H9 (cell line): ENCODE data around the gene MMD. TPM values are rescaled to one million over a fixed set of nuclear protein-coding genes. Genes with fewer than 3 reads are reported as not detected.

Experiments
- DNase-seq: peaks from one replicate; pipeline ENCODE4 v3.0.0-alpha.2; 2017
- H2AFZ ChIP-seq: one replicate; pipeline ENCODE4 v1.6.1; 2013; ENCODE audit warnings: mild to moderate bottlenecking, low read length, control low read depth, moderate library complexity
- H2AK5ac ChIP-seq: 2 replicates; pipeline ENCODE4 v1.6.1; 2013; ENCODE audit warnings: low read length, control low read depth, mixed read lengths; ENCODE audit not compliant: insufficient read length
- H2BK120ac ChIP-seq: one replicate; pipeline ENCODE4 v1.6.1; 2013; ENCODE audit warnings: low read depth, mild to moderate bottlenecking, low read length, control low read depth, inconsistent platforms; ENCODE audit not compliant: poor library complexity, severe bottlenecking
- H2BK12ac ChIP-seq: 2 replicates; pipeline ENCODE4 v1.6.1; 2013; ENCODE audit warnings: low read length, control low read depth, mixed read lengths, low read depth; ENCODE audit not compliant: insufficient read length
- H2BK15ac ChIP-seq: 2 replicates; pipeline ENCODE4 v1.6.1; 2013; ENCODE audit warnings: low read depth, low read length, control low read depth
- H2BK20ac ChIP-seq: one replicate; pipeline ENCODE4 v1.6.1; 2013; ENCODE audit warnings: low read depth, mild to moderate bottlenecking, low read length, control low read depth, inconsistent platforms; ENCODE audit not compliant: poor library complexity, severe bottlenecking
- H2BK5ac ChIP-seq: 2 replicates; pipeline ENCODE4 v1.6.1; 2013; ENCODE audit warnings: low read length, control low read depth, mixed read lengths; ENCODE audit not compliant: insufficient read length
- H3K14ac ChIP-seq: 2 replicates; pipeline ENCODE4 v1.6.1; 2013; ENCODE audit warnings: low read length, control low read depth; ENCODE audit not compliant: insufficient read depth
- H3K18ac ChIP-seq: 2 replicates; pipeline ENCODE4 v1.6.1; 2013; ENCODE audit warnings: low read depth, mild to moderate bottlenecking, mixed read lengths, low read length, control low read depth; ENCODE audit not compliant: insufficient read length
- H3K23ac ChIP-seq: 2 replicates; pipeline ENCODE4 v1.6.1; 2013; ENCODE audit warnings: low read length, control low read depth, mixed read lengths, low read depth; ENCODE audit not compliant: insufficient read length
- H3K23me2 ChIP-seq: 2 replicates; pipeline ENCODE4 v1.6.1; 2013; ENCODE audit warnings: low read depth, mild to moderate bottlenecking, mixed read lengths, low read length, control low read depth; ENCODE audit not compliant: insufficient read length, poor library complexity, severe bottlenecking
- H3K27ac ChIP-seq: 2 replicates; pipeline ENCODE4 v1.5.1; 2013; ENCODE audit warnings: low read length, control low read depth, mixed read lengths, low read depth; ENCODE audit not compliant: insufficient read length
- H3K27me3 ChIP-seq: 2 replicates; pipeline ENCODE4 v1.6.1; 2013; ENCODE audit warnings: low read length, control low read depth, inconsistent platforms; ENCODE audit not compliant: insufficient read depth
- H3K4ac ChIP-seq: 2 replicates; pipeline ENCODE4 v1.6.1; 2013; ENCODE audit warnings: low read depth, mild to moderate bottlenecking, control low read depth, inconsistent platforms, low read length, moderate library complexity
- H3K4me1 ChIP-seq: 2 replicates; pipeline ENCODE4 v1.6.1; 2013; ENCODE audit warnings: low read length, control low read depth, inconsistent platforms; ENCODE audit not compliant: insufficient read depth
- H3K4me2 ChIP-seq: 2 replicates; pipeline ENCODE4 v1.6.1; 2013; ENCODE audit warnings: low read length, control low read depth, mixed read lengths; ENCODE audit not compliant: insufficient read length, insufficient read depth
- H3K56ac ChIP-seq: 2 replicates; pipeline ENCODE4 v1.6.1; 2013; ENCODE audit warnings: low read depth, mild to moderate bottlenecking, mixed read lengths, low read length, control low read depth; ENCODE audit not compliant: insufficient read length
- H3K79me1 ChIP-seq: 2 replicates; pipeline ENCODE4 v1.6.1; 2013; ENCODE audit warnings: low read depth, mild to moderate bottlenecking, moderate library complexity, low read length, control low read depth, inconsistent platforms; ENCODE audit not compliant: insufficient read depth, poor library complexity, severe bottlenecking
- H3K79me2 ChIP-seq: 2 replicates; pipeline ENCODE4 v1.6.1; 2013; ENCODE audit warnings: low read length, control low read depth, inconsistent platforms; ENCODE audit not compliant: insufficient read depth
- H3K9ac ChIP-seq: 2 replicates; pipeline ENCODE4 v1.6.1; 2013; ENCODE audit warnings: low read length, control low read depth, mixed read lengths; ENCODE audit not compliant: insufficient read length; ENCODE audit errors: extremely low read depth
- H3K9me3 ChIP-seq: one replicate; pipeline ENCODE4 v1.6.1; 2013; ENCODE audit warnings: low read depth, low read length, inconsistent platforms; ENCODE audit not compliant: control insufficient read depth
- H3T11ph ChIP-seq: one replicate; pipeline ENCODE4 v1.6.1; 2013; ENCODE audit warnings: mild to moderate bottlenecking, low read length, control low read depth, inconsistent platforms
- H4K20me1 ChIP-seq: one replicate; pipeline ENCODE4 v1.6.1; 2013; ENCODE audit not compliant: control insufficient read depth, insufficient read length, insufficient read depth
- H4K5ac ChIP-seq: 2 replicates; pipeline ENCODE4 v1.6.1; 2013; ENCODE audit warnings: low read depth, mild to moderate bottlenecking, mixed read lengths, low read length, control low read depth; ENCODE audit not compliant: insufficient read length
- H4K8ac ChIP-seq: replicated peaks from 2 replicates; pipeline ENCODE4 v1.6.1; 2013; ENCODE audit warnings: low read length, control low read depth, mixed read lengths, low read depth; ENCODE audit not compliant: insufficient read length
- H4K91ac ChIP-seq: 2 replicates; pipeline ENCODE4 v1.6.1; 2013; ENCODE audit warnings: low read depth, mild to moderate bottlenecking, moderate library complexity, mixed read lengths, low read length, control low read depth; ENCODE audit not compliant: insufficient read length
- H3K27ac Mint-ChIP-seq, 3 experiments: 2 replicates in 2 of 3; 3 replicates in 1 of 3; pipeline ENCODE4 v1.8.0; 2020 to 2021; ENCODE audit warnings: mixed read lengths in 3 of 3, mild to moderate bottlenecking in 1 of 3, moderate library complexity in 1 of 3
- H3K27me3 Mint-ChIP-seq: 2 replicates; pipeline ENCODE4 v1.8.0; 2021; ENCODE audit warnings: low read depth, mild to moderate bottlenecking, moderate library complexity, mixed read lengths
- H3K36me3 Mint-ChIP-seq, 3 experiments: 2 replicates in 2 of 3; 3 replicates in 1 of 3; pipeline ENCODE4 v1.8.0; 2020 to 2021; ENCODE audit warnings: low read depth in 3 of 3, mixed read lengths in 3 of 3; ENCODE audit not compliant: insufficient read depth in 1 of 3
- H3K4me1 Mint-ChIP-seq, 2 experiments: 2 replicates each; pipeline ENCODE4 v1.8.0; 2020; ENCODE audit warnings: mixed read lengths in 2 of 2
- H3K4me3 Mint-ChIP-seq, 2 experiments: 2 replicates in 1 of 2; 3 replicates in 1 of 2; pipeline ENCODE4 v1.8.0; 2020 to 2021; ENCODE audit warnings: mild to moderate bottlenecking in 2 of 2, mixed read lengths in 2 of 2, moderate library complexity in 1 of 2
- H3K9me3 Mint-ChIP-seq, 2 experiments: 2 replicates in 1 of 2; 3 replicates in 1 of 2; pipeline ENCODE4 v1.8.0; 2020; ENCODE audit warnings: mild to moderate bottlenecking in 2 of 2, mixed read lengths in 2 of 2, moderate library complexity in 1 of 2
- WGBS: extraction: QIAGEN DNeasy Blood & Tissue Kit; methylation state at CpG from one replicate; pipeline ENCODE4 v1.1.7; 2013; ENCODE audit warnings: missing lambda C conversion rate, low lambda C conversion rate, mixed read lengths; ENCODE audit not compliant: insufficient read length; ENCODE audit errors: extremely low coverage; 5-methylcytosine and 5-hydroxymethylcytosine counted together
- total RNA-seq: library from RNA; stranded (reverse); gene quantifications from 2 replicates; pipeline ENCODE4 v1.2.1, GENCODE V29; 2021
- TF ChIP-seq, protein P1 (sequence below): fragments of 200-600 bp; sonication (generic); conservative IDR thresholded peaks from 3 replicates; pipeline ENCODE4 v1.8.0; 2021; ENCODE audit warnings: antibody characterized with exemption, mild to moderate bottlenecking

The MMD gene
- total RNA-seq, 1 experiment from 2014 or later, result 24.0 TPM

DNA sequence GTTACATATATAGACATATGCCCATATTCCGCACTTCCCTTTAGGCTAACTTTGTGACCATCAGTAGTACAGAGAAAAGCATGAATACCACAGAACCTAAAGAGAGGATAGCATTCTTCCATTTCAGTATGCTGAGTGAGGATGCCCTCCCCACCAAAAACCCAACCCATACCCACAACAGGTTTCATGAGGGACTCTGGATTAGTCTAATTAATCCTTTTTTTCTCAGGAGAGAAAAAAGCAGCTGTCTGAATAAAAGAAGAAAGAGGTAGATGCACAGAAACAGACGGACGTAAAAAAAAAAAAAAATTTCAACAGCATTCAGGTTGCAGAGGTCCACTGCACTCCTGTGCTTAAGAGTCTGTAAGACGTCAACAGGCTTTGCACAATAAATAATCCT lies 6.7 kb downstream of the MMD start:
- Mint-ChIP-seq H3K27ac (no peak overlapping the region), H3K4me3 (no peak overlapping the region), H3K4me1 (peaks cover 16 to 27% of the 10 kb centered on the region in 2 experiments), H3K27me3 (no peaks in the 10 kb centered on the region), H3K36me3 (peaks cover 45 to 67% (median 48%) of the 10 kb centered on the region in 3 experiments), H3K9me3 (peaks cover 0 to 4% of the 10 kb centered on the region in 2 experiments; a peak in 1 of 5 replicates)
- Histone ChIP-seq H3K9ac (no peak overlapping the region), H3K9me3 (no peaks in the 10 kb centered on the region), H2AK5ac (no peak overlapping the region), H3K56ac (no peak overlapping the region), H2AFZ (no peak overlapping the region), H3K79me2 (peaks cover 17% of the 10 kb centered on the region; the same call in 1 of the 2 replicates), H3K23ac (no peak overlapping the region), H2BK15ac (no peak overlapping the region), H3K4me2 (no peak overlapping the region), H2BK5ac (no peak overlapping the region), H2BK120ac (no peak overlapping the region), H4K8ac (no peak overlapping the region), H4K91ac (no peak overlapping the region), H3T11ph (no peak overlapping the region), H3K27ac (no peak overlapping the region), H3K4ac (no peak overlapping the region), H3K23me2 (no peaks in the 10 kb centered on the region), H3K14ac (no peak overlapping the region), H2BK20ac (no peak overlapping the region), H4K20me1 (no peaks in the 10 kb centered on the region), H2BK12ac (no peak overlapping the region), H3K18ac (no peak overlapping the region), H3K79me1 (peaks cover 9% of the 10 kb centered on the region), H3K27me3 (no peaks in the 10 kb centered on the region), H3K4me1 (no peaks in the 10 kb centered on the region), H4K5ac (no peak overlapping the region)
- TF ChIP-seq, protein P1, sequence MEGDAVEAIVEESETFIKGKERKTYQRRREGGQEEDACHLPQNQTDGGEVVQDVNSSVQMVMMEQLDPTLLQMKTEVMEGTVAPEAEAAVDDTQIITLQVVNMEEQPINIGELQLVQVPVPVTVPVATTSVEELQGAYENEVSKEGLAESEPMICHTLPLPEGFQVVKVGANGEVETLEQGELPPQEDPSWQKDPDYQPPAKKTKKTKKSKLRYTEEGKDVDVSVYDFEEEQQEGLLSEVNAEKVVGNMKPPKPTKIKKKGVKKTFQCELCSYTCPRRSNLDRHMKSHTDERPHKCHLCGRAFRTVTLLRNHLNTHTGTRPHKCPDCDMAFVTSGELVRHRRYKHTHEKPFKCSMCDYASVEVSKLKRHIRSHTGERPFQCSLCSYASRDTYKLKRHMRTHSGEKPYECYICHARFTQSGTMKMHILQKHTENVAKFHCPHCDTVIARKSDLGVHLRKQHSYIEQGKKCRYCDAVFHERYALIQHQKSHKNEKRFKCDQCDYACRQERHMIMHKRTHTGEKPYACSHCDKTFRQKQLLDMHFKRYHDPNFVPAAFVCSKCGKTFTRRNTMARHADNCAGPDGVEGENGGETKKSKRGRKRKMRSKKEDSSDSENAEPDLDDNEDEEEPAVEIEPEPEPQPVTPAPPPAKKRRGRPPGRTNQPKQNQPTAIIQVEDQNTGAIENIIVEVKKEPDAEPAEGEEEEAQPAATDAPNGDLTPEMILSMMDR, result no peak
- no CpG with 5 or more reads among the region's 4 CpGs for WGBS
- DNase-seq, result no peak
